NCI-H1048 (cell line): ENCODE results near the gene S100A2.

Experiments
- DNase-seq: peaks from one replicate; lab custom pipeline; 2025; lab: John Stamatoyannopoulos, UW

S100A2 gene

GRCh38 chr1:153565529-153566374 lies at the start of gene S100A2:
Gene S100A2, minus strand, starts transcription at chr1:153565844. Its CDS starts 1,967 bp downstream, at chr1:153563877.
- DNase-seq: no peak

DNA sequence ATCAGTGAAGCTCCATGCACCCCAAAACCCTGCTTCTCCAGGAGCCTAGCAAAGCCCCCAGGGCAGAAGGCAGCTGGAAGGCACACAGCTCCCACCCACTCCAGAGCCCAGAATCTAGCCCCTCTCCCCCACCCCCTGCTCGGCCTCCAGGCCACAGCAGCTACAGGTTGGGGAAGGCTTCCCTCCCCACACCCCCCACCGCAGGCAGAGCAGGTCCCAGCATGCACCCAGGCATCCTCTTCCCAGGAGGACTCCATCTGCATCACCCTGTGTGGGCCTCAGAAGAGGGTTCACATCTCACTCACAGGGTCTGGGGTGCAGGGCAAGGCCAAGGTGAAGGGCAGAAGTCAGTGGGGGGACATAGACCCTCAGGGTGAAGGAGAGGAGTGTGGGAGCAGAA lies 49.8 kb upstream of the S100A2 start:
- no peak for DNase-seq

GRCh38 chr1:153614906-153615305 lies 49.3 kb upstream of the S100A2 start:
- no peak for DNase-seq

- DNase-seq: no peak
Measured at GRCh38 chr1:153614189-153614900, 48.7 kb upstream of the S100A2 start.

DNA sequence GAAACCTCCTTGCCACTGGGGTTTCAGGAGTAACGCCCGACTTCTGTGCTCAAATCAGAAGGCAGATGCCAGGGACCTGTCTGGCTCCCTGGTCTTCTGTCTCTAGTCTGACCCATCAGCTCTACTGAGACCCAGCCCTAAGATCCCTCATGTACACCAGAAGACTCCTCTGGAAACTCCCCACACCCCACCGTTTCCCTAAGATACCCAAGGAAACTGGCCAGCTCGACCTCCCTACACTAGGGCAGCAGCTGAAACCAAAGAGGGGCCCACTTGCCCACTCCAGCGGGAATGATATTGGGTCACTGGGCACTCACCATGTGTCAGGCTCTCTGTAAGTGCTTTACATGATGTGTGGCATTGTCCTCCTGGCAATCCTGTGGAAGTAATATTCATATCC lies 47.8 kb upstream of the S100A2 start:
- no peak for DNase-seq

DNA sequence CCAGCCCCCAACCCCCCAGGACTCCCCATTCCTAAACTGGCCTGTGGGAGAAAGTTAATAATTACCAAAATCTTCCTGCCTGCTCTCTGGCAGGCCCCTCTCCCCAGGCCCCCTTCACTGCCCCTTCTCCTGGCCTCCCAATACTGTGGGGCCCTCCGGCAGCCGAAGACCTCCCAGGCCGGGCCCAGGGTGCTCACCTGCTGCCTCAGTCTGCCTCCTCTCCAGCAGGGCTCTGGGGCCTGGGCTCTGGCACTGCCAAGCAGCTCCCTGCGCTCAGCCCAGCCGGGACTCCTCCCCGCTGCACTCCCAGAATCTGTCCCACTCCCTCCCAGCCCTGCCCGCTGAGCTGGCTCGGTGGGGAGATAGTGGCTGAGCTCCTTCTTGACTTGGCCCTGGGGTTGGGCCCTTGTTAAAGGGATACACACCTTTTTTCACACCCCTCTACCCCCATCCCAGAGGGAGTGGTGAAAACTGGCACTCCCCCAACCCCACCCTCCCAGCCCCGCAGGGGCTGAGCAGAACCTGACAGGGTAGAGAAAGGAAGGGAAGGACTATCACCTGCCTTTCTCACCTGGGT lies 47.2 kb upstream of the S100A2 start, which contains the start of gene S100A16:
S100A16 (minus strand) TSS at position 383 of the 577 bp plus-strand sequence. CDS start 4,986 bp downstream, outside the sequence.
- DNase-seq: no peak

- no peak for DNase-seq
Measured at GRCh38 chr1:153612111-153612754, 46.6 kb upstream of the S100A2 start.

DNA sequence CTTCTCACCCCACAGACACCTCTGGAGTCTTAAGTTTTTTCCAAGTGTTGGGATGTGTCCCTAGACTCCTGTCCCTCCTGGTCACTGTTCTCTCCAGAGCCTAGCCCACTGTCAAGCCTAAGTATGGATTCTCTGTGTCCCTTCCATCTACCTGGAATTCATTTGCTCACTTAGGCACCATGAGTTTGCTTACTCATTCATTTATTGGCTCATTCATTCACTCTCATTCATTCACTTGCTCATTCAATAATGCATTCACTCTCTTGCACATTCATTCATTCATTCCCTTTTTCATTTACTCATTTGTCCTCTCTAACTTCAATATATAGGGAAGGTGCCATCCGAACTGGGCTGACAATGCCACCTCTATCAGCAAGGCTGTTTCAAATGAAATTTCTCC lies 45.7 kb upstream of the S100A2 start:
- DNase-seq: no peak

DNA sequence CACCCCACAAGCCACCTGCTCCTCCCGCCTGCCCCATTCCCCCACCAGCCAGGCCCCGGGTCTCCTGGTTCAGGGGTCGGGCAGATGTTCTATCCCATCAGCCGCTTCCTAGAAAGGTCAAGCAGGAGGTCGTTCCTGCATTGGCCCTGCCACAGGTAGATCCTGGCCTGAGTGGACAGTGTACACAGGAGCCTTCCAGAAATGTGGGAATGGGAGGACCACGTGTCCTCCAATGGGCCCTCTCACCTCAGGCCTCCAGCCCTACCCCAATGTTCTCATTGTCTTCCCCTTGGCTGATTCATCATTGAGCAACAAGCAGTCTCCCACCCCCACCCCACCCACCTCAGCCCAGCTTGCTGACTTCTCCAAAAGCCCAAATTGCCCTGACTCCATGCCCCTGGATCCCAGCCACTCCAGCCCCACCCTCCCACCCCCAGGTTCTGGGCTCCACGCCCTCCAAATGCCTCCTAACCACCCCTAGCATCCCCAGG lies 45.2 kb upstream of the S100A2 start:
- no peak for DNase-seq

DNA sequence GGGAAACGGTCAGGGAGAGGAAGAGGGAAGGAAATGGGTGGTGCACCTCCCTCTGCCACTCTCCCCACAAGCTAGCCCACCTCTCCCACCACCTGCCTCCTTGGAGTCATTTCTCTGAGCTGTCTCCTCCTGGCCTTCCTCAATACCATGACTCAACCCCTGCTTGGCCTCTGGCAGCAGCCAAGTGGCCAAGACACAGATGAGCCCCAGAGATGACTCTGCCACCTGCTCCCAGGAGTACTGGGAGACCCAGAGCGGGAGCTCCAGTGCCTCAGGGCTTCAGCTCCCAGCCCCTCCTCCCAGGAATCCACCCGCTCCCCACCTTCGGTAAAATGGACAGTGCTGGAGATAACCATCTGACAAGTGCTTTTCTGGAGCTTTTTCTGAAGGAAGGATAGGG lies 44.7 kb upstream of the S100A2 start:
- DNase-seq: no peak

DNA sequence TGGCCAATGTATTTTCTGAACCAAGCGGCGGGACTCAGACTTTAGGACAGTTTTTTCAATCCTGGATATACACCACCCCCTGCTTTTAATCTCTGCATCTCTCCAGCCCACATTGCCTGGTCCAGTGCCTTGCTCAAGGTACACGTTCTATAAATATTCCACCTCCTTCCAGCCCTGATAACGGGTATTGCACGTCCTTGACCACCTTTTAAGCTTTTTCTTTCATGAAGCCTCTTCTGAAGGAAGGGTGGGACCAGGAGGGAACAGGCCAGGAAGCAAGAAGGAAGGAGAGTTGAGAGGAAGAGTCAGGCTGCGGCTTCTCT lies 43.9 kb upstream of the S100A2 start:
- DNase-seq: no peak

DNA sequence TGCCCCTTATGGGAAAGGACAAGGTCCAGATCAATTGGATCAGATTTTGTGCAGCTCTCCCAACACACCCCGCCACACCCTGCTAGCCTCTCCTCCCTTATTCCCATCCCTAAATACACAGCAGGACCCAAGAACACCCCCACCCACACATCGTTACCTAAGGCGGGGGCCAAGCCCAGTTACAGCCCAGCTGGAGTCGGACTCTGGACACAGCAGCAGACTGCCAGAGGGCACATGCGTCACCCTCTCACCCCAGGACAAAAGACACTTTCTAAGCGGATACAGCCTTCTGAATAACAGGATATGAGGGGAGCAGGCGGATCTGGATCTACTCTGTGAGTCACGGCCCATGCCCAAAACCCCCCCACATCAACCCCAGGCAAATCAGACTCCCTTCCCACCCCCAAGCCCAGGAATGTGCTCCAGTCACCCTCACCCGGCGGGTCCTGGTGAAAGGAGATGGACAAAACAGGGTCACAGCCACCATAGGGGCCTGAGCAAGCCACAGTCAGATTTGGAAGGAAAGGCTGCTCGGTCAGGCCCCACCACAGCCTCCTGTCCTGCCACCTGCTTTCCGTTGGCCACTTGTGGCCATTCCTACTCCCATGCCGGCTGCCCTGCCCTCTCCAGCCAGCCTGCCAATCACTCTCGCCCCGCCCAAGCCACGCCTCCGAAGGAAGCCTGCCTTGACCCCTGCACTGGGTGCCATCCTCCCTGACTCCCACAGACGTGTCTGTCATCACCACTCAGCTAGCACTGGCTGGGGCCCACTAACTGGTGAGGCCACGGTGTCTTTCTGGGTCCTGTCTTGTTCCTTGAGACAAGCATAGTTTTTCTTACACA lies 43.3 kb upstream of the S100A2 start:
- no peak for DNase-seq

DNA sequence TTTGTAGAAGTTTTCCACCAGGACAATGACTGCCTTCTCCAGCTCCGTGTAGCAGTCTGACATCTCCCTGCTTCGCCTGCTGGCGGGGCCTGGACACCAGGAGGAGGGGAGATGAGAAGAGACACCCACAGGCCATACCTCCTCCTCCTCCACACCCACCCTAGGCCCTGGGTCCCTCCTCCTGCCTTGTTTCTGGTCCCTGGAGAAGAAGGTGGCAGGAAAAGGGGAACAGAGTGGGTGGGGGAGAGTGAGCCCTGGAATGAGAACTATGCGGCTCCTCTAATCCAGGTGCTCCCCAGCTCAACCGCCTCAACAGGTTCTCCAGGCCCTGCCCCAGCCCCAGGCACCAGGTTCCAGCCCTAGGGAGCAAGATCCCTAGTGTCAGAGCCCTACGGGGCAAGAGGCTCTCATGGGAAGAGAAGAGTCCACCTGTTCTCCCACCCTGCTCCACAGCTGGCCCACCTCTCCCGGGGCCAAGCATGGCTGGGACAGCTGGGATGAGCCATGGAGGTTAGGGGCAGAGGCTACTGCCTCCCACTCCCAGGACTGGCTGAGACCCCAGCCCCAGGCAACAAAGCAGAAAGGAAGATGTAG lies 42.5 kb upstream of the S100A2 start:
- DNase-seq: no peak

- DNase-seq: no peak
Measured at GRCh38 chr1:153607381-153607780, 41.7 kb upstream of the S100A2 start.

GRCh38 chr1:153606194-153606593 lies 40.5 kb upstream of the S100A2 start:
- no peak for DNase-seq

- no peak for DNase-seq
Measured at GRCh38 chr1:153602749-153603148, 37.1 kb upstream of the S100A2 start.

- DNase-seq: no peak
Measured at GRCh38 chr1:153599847-153600246, 34.2 kb upstream of the S100A2 start.

DNA sequence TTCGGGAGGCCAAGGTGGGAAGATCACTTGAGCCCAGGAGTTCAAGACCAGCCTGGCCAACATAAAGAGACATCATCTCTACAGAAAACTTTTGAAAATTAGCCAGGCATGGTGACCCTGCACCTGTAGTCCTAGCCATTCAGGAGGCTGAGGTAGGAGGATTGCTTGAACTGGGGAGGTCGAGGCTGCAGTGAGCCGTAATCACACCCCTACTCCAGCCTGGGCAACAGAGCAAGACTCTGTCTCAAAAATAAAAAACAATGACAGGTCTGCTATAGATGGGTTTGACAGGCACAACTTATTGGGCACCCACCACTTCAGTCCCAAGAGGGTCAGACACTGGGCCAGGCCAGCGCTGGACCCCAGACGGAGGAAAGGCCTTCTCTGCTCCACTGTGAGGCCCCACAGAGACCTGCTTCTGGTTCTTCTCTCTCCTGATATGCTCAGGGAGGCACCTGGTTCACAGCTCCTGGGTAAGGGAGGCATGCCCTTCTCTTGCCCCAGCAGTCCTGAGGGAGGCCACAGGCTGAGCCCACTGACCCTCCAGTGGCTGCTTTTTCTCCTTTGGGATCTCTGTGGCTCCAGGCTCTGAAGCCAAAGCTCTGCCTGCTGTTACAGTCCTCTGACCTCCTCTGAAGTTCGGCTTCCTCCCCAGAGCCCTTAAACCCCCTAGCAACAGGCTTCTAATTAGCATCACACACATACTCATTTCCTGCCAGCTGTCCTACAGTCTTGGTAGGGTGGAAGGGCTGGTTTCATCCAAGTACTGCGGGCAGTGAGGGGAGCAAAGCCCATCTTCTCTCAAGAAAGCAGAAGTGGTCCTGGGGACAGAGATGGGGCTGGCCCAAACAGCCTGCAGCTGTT lies 32.9 kb upstream of the S100A2 start:
- DNase-seq: no peak

- DNase-seq: no peak
Measured at GRCh38 chr1:153597206-153597605, 31.6 kb upstream of the S100A2 start.

DNA sequence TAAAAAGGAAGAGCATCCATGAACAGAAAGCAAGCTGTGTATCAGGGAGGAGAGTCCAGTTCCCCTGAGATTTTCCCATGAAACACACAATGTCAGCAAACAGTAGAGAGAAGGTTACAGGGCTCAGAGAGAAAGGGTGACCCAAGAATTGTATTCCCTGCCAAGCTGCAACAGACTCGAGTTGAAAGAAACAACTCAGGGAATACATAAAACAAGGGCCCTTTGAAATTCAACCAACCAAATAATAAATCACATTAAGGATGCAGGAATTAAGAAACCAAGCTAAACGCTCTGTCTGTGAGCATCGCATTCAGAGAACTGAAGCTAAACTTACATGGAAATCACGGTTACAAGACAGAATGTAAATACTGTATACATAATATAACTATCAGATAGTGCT lies 27.1 kb upstream of the S100A2 start:
- DNase-seq: no peak
